Activated B cell treated with CpG ODN at 0.5 μM for 24 hours (primary cell): ENCODE data around the gene PTPRT. TPM values are rescaled to one million over a fixed set of nuclear protein-coding genes. Genes with fewer than 3 reads are reported as not detected.

ENCODE experiments used
- ATAC-seq: fragments of 200-7000 bp; cut with Tn5 transposase; one replicate; pipeline ENCODE4 v1.10.0; 2021; ENCODE audit warnings: low read depth, mild to moderate bottlenecking, moderate library complexity
- CTCF ChIA-PET: fragments of 350-600 bp; sonication (Branson Sonifier 250); formaldehyde crosslinking; loops from one replicate; lab custom pipeline; 2021; ENCODE audit warnings: antibody characterized with exemption; lab: Charles Lee
- POLR2A ChIA-PET: fragments of 350-600 bp; sonication (Branson Sonifier 250); formaldehyde crosslinking; loops from one replicate; lab custom pipeline; 2021; ENCODE audit warnings: antibody characterized with exemption; lab: Charles Lee
- DNase-seq: peaks from one replicate; pipeline ENCODE4 v3.0.0; 2022
- H3K27ac Mint-ChIP-seq: one replicate; pipeline ENCODE4 v1.8.0; 2020; ENCODE audit warnings: mixed read lengths
- H3K27me3 Mint-ChIP-seq: one replicate; pipeline ENCODE4 v1.8.0; 2021; ENCODE audit warnings: mixed read lengths
- H3K36me3 Mint-ChIP-seq: one replicate; pipeline ENCODE4 v1.8.0; 2021; ENCODE audit warnings: low read depth, mixed read lengths
- H3K4me1 Mint-ChIP-seq: one replicate; pipeline ENCODE4 v1.8.0; 2021; ENCODE audit warnings: mixed read lengths
- H3K4me3 Mint-ChIP-seq: one replicate; pipeline ENCODE4 v1.8.0; 2020; ENCODE audit warnings: mild to moderate bottlenecking, mixed read lengths
- H3K9me3 Mint-ChIP-seq: one replicate; pipeline ENCODE4 v1.8.0; 2020; ENCODE audit warnings: mixed read lengths
- CTCF ChIP-seq: fragments of 200-600 bp; IDR thresholded peaks from one replicate; pipeline ENCODE4 v1.8.0; 2022; ENCODE audit warnings: antibody characterized with exemption, mild to moderate bottlenecking
- intact Hi-C: fragments of 100-400 bp; cut with micrococcal nuclease; formaldehyde crosslinking; loops from one replicate; pipeline ENCODE4 v1.15.1; 2024
- total RNA-seq: library from RNA; stranded (reverse); gene quantifications from 2 replicates; pipeline ENCODE4 v1.2.3, GENCODE V29; 2022

The PTPRT gene
- total RNA-seq, 1 donor from 2014 or later: not detected

- CTCF ChIA-PET: no interaction called here
- ATAC-seq (no peak), DNase-seq (no peak)
- Mint-ChIP-seq H3K9me3 (no peaks in the 10 kb centered on the region), H3K27ac (no peak overlapping the region), H3K4me1 (peaks cover 6% of the 10 kb centered on the region), H3K27me3 (no peaks in the 10 kb centered on the region), H3K36me3 (no peaks in the 10 kb centered on the region), H3K4me3 (no peak overlapping the region)
- POLR2A ChIA-PET: no interaction called here
- intact Hi-C loops: no loop called here
- TF ChIP-seq CTCF: no peak
These were observed 633.1 kb downstream of the PTPRT start for GRCh38 chr20:42556575-42556974.

- Mint-ChIP-seq H3K27me3 (no peaks in the 10 kb centered on the region), H3K9me3 (no peaks in the 10 kb centered on the region), H3K27ac (no peak overlapping the region), H3K4me3 (peak overlapping the region; percentile 8), H3K36me3 (no peaks in the 10 kb centered on the region), H3K4me1 (peaks cover 6% of the 10 kb centered on the region)
- ChIA-PET POLR2A (no interaction called here), CTCF (no interaction called here)
- ATAC-seq: no peak
- intact Hi-C loops: no loop called here
- DNase-seq: no peak
- no peak for TF ChIP-seq CTCF
These were observed 636.3 kb downstream of the PTPRT start for GRCh38 chr20:42553374-42553773.

- Mint-ChIP-seq H3K4me1 (peaks cover 6% of the 10 kb centered on the region), H3K27me3 (no peaks in the 10 kb centered on the region), H3K9me3 (no peaks in the 10 kb centered on the region), H3K27ac (no peak overlapping the region), H3K36me3 (no peaks in the 10 kb centered on the region), H3K4me3 (no peak overlapping the region)
- TF ChIP-seq CTCF: no peak
- ATAC-seq (no peak), DNase-seq (no peak)
- CTCF ChIA-PET: no interaction called here
- intact Hi-C loops: no loop called here
- POLR2A ChIA-PET: no interaction called here
These were observed 640.2 kb downstream of the PTPRT start for GRCh38 chr20:42549496-42549895.

GRCh38 chr20:42544926-42545325 is 644.8 kb downstream of the PTPRT start:
- CTCF ChIA-PET: no interaction called here
- DNase-seq (no peak), ATAC-seq (no peak)
- no peaks in the 10 kb centered on the region for H3K9me3 Mint-ChIP-seq
- H3K36me3 Mint-ChIP-seq: no peaks in the 10 kb centered on the region
- no peak for TF ChIP-seq CTCF
- H3K27ac Mint-ChIP-seq: no peak overlapping the region
- intact Hi-C loops: no loop called here
- POLR2A ChIA-PET: no interaction called here
- no peaks in the 10 kb centered on the region for H3K27me3 Mint-ChIP-seq
- no peak overlapping the region for H3K4me3 Mint-ChIP-seq
- no peaks in the 10 kb centered on the region for H3K4me1 Mint-ChIP-seq

GRCh38 chr20:42532831-42533230 is 656.9 kb downstream of the PTPRT start:
- ChIA-PET CTCF (no interaction called here), POLR2A (no interaction called here)
- no peak overlapping the region for H3K27ac Mint-ChIP-seq
- H3K4me1 Mint-ChIP-seq: peaks cover 6% of the 10 kb centered on the region
- no peak for TF ChIP-seq CTCF
- no peak overlapping the region for H3K4me3 Mint-ChIP-seq
- no peaks in the 10 kb centered on the region for H3K9me3 Mint-ChIP-seq
- DNase-seq: no peak
- intact Hi-C loops: no loop called here
- ATAC-seq: no peak
- no peaks in the 10 kb centered on the region for H3K27me3 Mint-ChIP-seq
- no peaks in the 10 kb centered on the region for H3K36me3 Mint-ChIP-seq
